HepG2 (cell line): ENCODE results near the gene ENHO. TPM values are rescaled to one million over a fixed set of nuclear protein-coding genes. Genes with fewer than 3 reads are reported as not detected.
A peak's percentile ranks its signal among the peaks of the same experiment; 100 is the strongest.

Experiments
- AKNA ChIP-seq: sonication (generic); formaldehyde crosslinking; IDR thresholded peaks from 2 replicates; pipeline ENCODE4 v1.4.0; 2020; ENCODE audit warnings: missing genetic modification reagents, borderline replicate concordance
- ATF2 ChIP-seq: sonication (generic); formaldehyde crosslinking; IDR thresholded peaks from 2 replicates; pipeline ENCODE4 v1.4.0; 2020; ENCODE audit warnings: missing genetic modification reagents
- ATF7 ChIP-seq, 2 experiments: fragments of 450-650 bp in 1 of 2; sonication (generic) in 1 of 2; formaldehyde crosslinking in 1 of 2; IDR thresholded peaks; 2 replicates each; pipeline versions ENCODE4 v1.4.0 to v1.6.1; 2016 to 2020; ENCODE audit warnings: antibody characterized with exemption in 1 of 2, mild to moderate bottlenecking in 1 of 2, missing genetic modification reagents in 1 of 2
- CHD4 ChIP-seq: fragments of 200-600 bp; sonication (generic); IDR thresholded peaks from 2 replicates; pipeline ENCODE4 v1.7.0; 2017; ENCODE audit warnings: mild to moderate bottlenecking, low read length, borderline replicate concordance
- DPF2 ChIP-seq: sonication (generic); formaldehyde crosslinking; IDR thresholded peaks from 2 replicates; pipeline ENCODE4 v1.4.0; 2020; ENCODE audit warnings: mild to moderate bottlenecking, low read depth, missing genetic modification reagents, borderline replicate concordance
- EP300 ChIP-seq, 3 experiments: sonication (generic) in 1 of 3; formaldehyde crosslinking in 1 of 3; IDR thresholded peaks; 2 replicates each; pipeline versions ENCODE4 v1.5.1 to v1.6.1; 2011 to 2020; ENCODE audit warnings: low read depth in 2 of 3, low read length in 2 of 3, borderline replicate concordance in 1 of 3, improper control_type of control experiment in 1 of 3, mild to moderate bottlenecking in 1 of 3, missing genetic modification reagents in 1 of 3, moderate library complexity in 1 of 3
- FOSL2 ChIP-seq: sonication (generic); formaldehyde crosslinking; IDR thresholded peaks from 2 replicates; pipeline ENCODE4 v1.4.0; 2020; ENCODE audit warnings: missing genetic modification reagents
- FOXA3 ChIP-seq: IDR thresholded peaks from 2 replicates; pipeline ENCODE4 v1.6.1; 2016; ENCODE audit warnings: missing genetic modification reagents, missing compliant biosample characterization
- FOXP1 ChIP-seq, 2 experiments: fragments of 450-650 bp in 1 of 2; IDR thresholded peaks; 2 replicates each; pipeline ENCODE4 v1.6.1; 2017 to 2018; ENCODE audit warnings: antibody characterized with exemption in 1 of 2
- HHEX ChIP-seq: IDR thresholded peaks from 2 replicates; pipeline ENCODE4 v1.6.1; 2016; ENCODE audit warnings: control low read depth
- JARID2 ChIP-seq: sonication (generic); formaldehyde crosslinking; IDR thresholded peaks from 2 replicates; pipeline ENCODE4 v1.8.1; 2023; ENCODE audit warnings: missing genetic modification reagents, inconsistent platforms; ENCODE audit not compliant: insufficient replicate concordance
- MLX ChIP-seq: IDR thresholded peaks from 2 replicates; pipeline ENCODE4 v1.6.1; 2016
- MXD3 ChIP-seq: IDR thresholded peaks from 2 replicates; pipeline ENCODE4 v1.6.1; 2016; ENCODE audit warnings: mild to moderate bottlenecking, missing biosample characterization, missing genetic modification reagents
- MXD4 ChIP-seq: IDR thresholded peaks from 2 replicates; pipeline ENCODE4 v1.6.1; 2016; ENCODE audit warnings: mild to moderate bottlenecking, missing biosample characterization, missing genetic modification reagents
- NCOA2 ChIP-seq: sonication (generic); formaldehyde crosslinking; IDR thresholded peaks from 2 replicates; pipeline ENCODE4 v1.8.0; 2022; ENCODE audit warnings: inconsistent platforms
- NR3C1 ChIP-seq: sonication (generic); formaldehyde crosslinking; IDR thresholded peaks from 2 replicates; pipeline ENCODE4 v1.4.0; 2020; ENCODE audit warnings: missing genetic modification reagents
- PPARG ChIP-seq: conservative IDR thresholded peaks from 2 replicates; pipeline ENCODE4 v1.6.1; 2016; ENCODE audit warnings: missing biosample characterization, missing genetic modification reagents
- TAF15 ChIP-seq: fragments of 200-400 bp; formaldehyde crosslinking; IDR thresholded peaks from one replicate; pipeline ENCODE4 v1.6.1; 2018; ENCODE audit warnings: mild to moderate bottlenecking, low read depth, low read length; ENCODE audit not compliant: poor library complexity, severe bottlenecking
- ZFP1 ChIP-seq: IDR thresholded peaks from 2 replicates; pipeline ENCODE4 v1.6.1; 2016
- ZNF124 ChIP-seq: sonication (generic); formaldehyde crosslinking; IDR thresholded peaks from 2 replicates; pipeline ENCODE4 v1.4.0; 2020; ENCODE audit warnings: missing genetic modification reagents
- ZNF260 ChIP-seq: sonication (generic); formaldehyde crosslinking; IDR thresholded peaks from 2 replicates; pipeline ENCODE4 v1.4.0; 2020; ENCODE audit warnings: missing genetic modification reagents, low read depth, mild to moderate bottlenecking, borderline replicate concordance
- ZNF264 ChIP-seq: sonication (generic); formaldehyde crosslinking; IDR thresholded peaks from 2 replicates; pipeline ENCODE4 v1.4.0; 2020; ENCODE audit warnings: missing genetic modification reagents
- ZNF589 ChIP-seq: sonication (generic); formaldehyde crosslinking; conservative IDR thresholded peaks from 2 replicates; pipeline ENCODE4 v1.8.0; 2022; ENCODE audit warnings: mild to moderate bottlenecking, moderate library complexity, missing genetic modification reagents
- ZNF891 ChIP-seq: sonication (generic); formaldehyde crosslinking; IDR thresholded peaks from 2 replicates; pipeline ENCODE4 v1.5.0; 2020; ENCODE audit warnings: mild to moderate bottlenecking, missing genetic modification reagents
- ZSCAN29 ChIP-seq: sonication (generic); formaldehyde crosslinking; conservative IDR thresholded peaks from 2 replicates; pipeline ENCODE4 v1.4.0; 2020; ENCODE audit warnings: mild to moderate bottlenecking, missing genetic modification reagents
- polyA plus RNA-seq, 8 experiments: library from polyadenylated mRNA; depleted of rRNA in 3 of 8; stranded (reverse) in 7 of 8; unstranded in 1 of 8; fragments of >200 nt; fragmentation: Illumina TruSeq in 4 of 8; extraction: Trizol in 4 of 8; gene quantifications; 2 replicates each; pipeline versions ENCODE4 v1.2.1 to v1.2.3, GENCODE V29; 2011 to 2016; ENCODE audit warnings: low read depth in 4 of 8, missing spikeins in 1 of 8, mixed read lengths in 1 of 8; ENCODE audit not compliant: insufficient read depth in 1 of 8
- total RNA-seq, 5 experiments: library from RNA; depleted of rRNA; stranded (reverse); fragments of >200 nt; fragmentation: Illumina TruSeq; extraction: Trizol; gene quantifications; 2 replicates each; pipeline ENCODE4 v1.2.3, GENCODE V29; 2016; ENCODE audit warnings: low read depth in 1 of 5

Gene ENHO
- total and polyA plus RNA-seq, 2 of the 13 experiments (the other 11 are each of a cell fraction or from before 2014, with no cell fraction given): 0.08 to 0.60 TPM

GRCh38 chr9:34544035-34544434 is 21.2 kb upstream of the ENHO start (continued):
- TF ChIP-seq AKNA (CRISPR knock-in tag): no peak
- peak; percentile 49 for TF ChIP-seq FOSL2 (CRISPR knock-in tag)
- no peak for TF ChIP-seq MXD3 (CRISPR knock-in tag)
- TF ChIP-seq ZSCAN29 (CRISPR knock-in tag): no peak
- TF ChIP-seq ATF7 (IDR thresholded peaks at IDR 0.05): no peak
- no peak for TF ChIP-seq ATF7 (CRISPR knock-in tag; IDR thresholded peaks at IDR 0.05)
- TF ChIP-seq HHEX (CRISPR knock-in tag): peak; percentile 72
- TF ChIP-seq TAF15: no peak
- no peak for TF ChIP-seq MXD4 (CRISPR knock-in tag)
- TF ChIP-seq ZNF260 (CRISPR knock-in tag): no peak
- peak in 1 of 2 experiments; percentile 63; a peak in 2 of 4 replicates for TF ChIP-seq EP300 (IDR thresholded peaks at IDR 0.05; ENCODE audit: low read depth in 2 of 2, low read length in 2 of 2)
- no peak for TF ChIP-seq EP300 (CRISPR knock-in tag; IDR thresholded peaks at IDR 0.05; ENCODE audit: borderline replicate concordance)
- TF ChIP-seq NCOA2 (CRISPR knock-in tag): peak; percentile 54; the same call in 1 of the 2 replicates
- TF ChIP-seq FOXA3 (CRISPR knock-in tag): peak; percentile 87
- peak; percentile 31; the same call in 1 of the 2 replicates for TF ChIP-seq ATF2 (CRISPR knock-in tag)
- no peak for TF ChIP-seq CHD4
- no peak for TF ChIP-seq DPF2 (CRISPR knock-in tag)
- no peak for TF ChIP-seq ZNF891 (CRISPR knock-in tag)
- no peak for TF ChIP-seq NR3C1 (CRISPR knock-in tag)
- no peak for TF ChIP-seq ZFP1
- TF ChIP-seq ZNF264 (CRISPR knock-in tag): 0 out of 2 replicates have a peak, but pooled peaks have one; percentile 26
- TF ChIP-seq ZNF589 (CRISPR knock-in tag): no peak
- peak; percentile 58; the same call in 1 of the 2 replicates for TF ChIP-seq FOXP1 (IDR thresholded peaks at IDR 0.05)
- TF ChIP-seq FOXP1 (CRISPR knock-in tag; IDR thresholded peaks at IDR 0.05): peak; percentile 68; the same call in 1 of the 2 replicates
- TF ChIP-seq PPARG (CRISPR knock-in tag): no peak
- TF ChIP-seq JARID2 (CRISPR knock-in tag): no peak
- TF ChIP-seq MLX (CRISPR knock-in tag): peak; percentile 83; the same call in 1 of the 2 replicates
- no peak for TF ChIP-seq ZNF124 (CRISPR knock-in tag)
